ENCODE measurements around the gene CFB. TPM values are rescaled to one million over a fixed set of nuclear protein-coding genes. Genes with fewer than 3 reads are reported as not detected.

The CFB gene
- total and polyA plus RNA-seq, 2 of the 13 experiments (the other 11 are each of a cell fraction or from before 2014, with no cell fraction given) = 171 to 513 TPM

- TF ChIP-seq ZNF629 (CRISPR knock-in tag; conservative IDR thresholded peaks at IDR 0.05) (no peak), ZFP41 (CRISPR knock-in tag; IDR thresholded peaks at IDR 0.05; ENCODE audit: borderline replicate concordance) (no peak), DNMT1 (CRISPR knock-in tag; IDR thresholded peaks at IDR 0.05) (no peak), ZNF335 (CRISPR knock-in tag; IDR thresholded peaks at IDR 0.05) (peak; percentile 98), ZNF124 (CRISPR knock-in tag; IDR thresholded peaks at IDR 0.05) (no peak), ZKSCAN8 (CRISPR knock-in tag; IDR thresholded peaks at IDR 0.05; ENCODE audit: borderline replicate concordance) (no peak), MATR3 (CRISPR knock-in tag; IDR thresholded peaks at IDR 0.05) (no peak), RXRB (CRISPR knock-in tag; IDR thresholded peaks at IDR 0.05; ENCODE audit: borderline replicate concordance) (peak; percentile 66; the same call in 1 of the 2 replicates), ZC3H13 (CRISPR knock-in tag; IDR thresholded peaks at IDR 0.05) (peak; percentile 82), NFE2L2 (IDR thresholded peaks at IDR 0.05; ENCODE audit: low read length) (no peak), LCORL (IDR thresholded peaks at IDR 0.05) (no peak), LCORL (CRISPR knock-in tag; IDR thresholded peaks at IDR 0.05) (no peak), LBX2 (CRISPR knock-in tag; IDR thresholded peaks at IDR 0.05; ENCODE audit: borderline replicate concordance) (no peak), GATAD2A (CRISPR knock-in tag; IDR thresholded peaks at IDR 0.05) (no peak), CREB1 (IDR thresholded peaks at IDR 0.05) (no peak), CREB1 (CRISPR knock-in tag; IDR thresholded peaks at IDR 0.05) (peak; percentile 59; the same call in 1 of the 2 replicates), TBP (CRISPR knock-in tag; IDR thresholded peaks at IDR 0.05) (no peak), HDAC2 (CRISPR knock-in tag; IDR thresholded peaks at IDR 0.05) (no peak), ZNF138 (CRISPR knock-in tag; IDR thresholded peaks at IDR 0.05; ENCODE audit: low read depth) (no peak), AKAP8 (CRISPR knock-in tag; IDR thresholded peaks at IDR 0.05) (0 out of 2 replicates have a peak, but pooled peaks have one; percentile 49), NR3C1 (CRISPR knock-in tag; IDR thresholded peaks at IDR 0.05) (no peak), ZNF33B (CRISPR knock-in tag; IDR thresholded peaks at IDR 0.05) (no peak), THAP11 (CRISPR knock-in tag; IDR thresholded peaks at IDR 0.05) (peak; percentile 98), ZSCAN5A (CRISPR knock-in tag; IDR thresholded peaks at IDR 0.05; ENCODE audit: borderline replicate concordance) (0 out of 2 replicates have a peak, but pooled peaks have one; percentile 34), KAT8 (CRISPR knock-in tag; IDR thresholded peaks at IDR 0.05) (0 out of 2 replicates have a peak, but pooled peaks have one; percentile 7), ZMYM4 (CRISPR knock-in tag; IDR thresholded peaks at IDR 0.05) (no peak), ZNF773 (CRISPR knock-in tag; IDR thresholded peaks at IDR 0.05; ENCODE audit: borderline replicate concordance) (no peak), GATA4 (IDR thresholded peaks at IDR 0.05; ENCODE audit: borderline replicate concordance, low read depth) (no peak), TOPORS (CRISPR knock-in tag; IDR thresholded peaks at IDR 0.05) (no peak), PHF5A (CRISPR knock-in tag; IDR thresholded peaks at IDR 0.05; ENCODE audit: low read depth, unreplicated experiment) (no peak), SRSF1 (optimal IDR thresholded peaks at IDR 0.05; ENCODE audit: low read depth, low read length) (peak; percentile 13)
These were observed 47.4 kb upstream of the CFB start (continued) for GRCh38 chr6:31898383-31899011.
